ENCODE data around the gene CACNA2D2. TPM values are rescaled to one million over a fixed set of nuclear protein-coding genes. Genes with fewer than 3 reads are reported as not detected.

CACNA2D2 gene
- total RNA-seq, 1 experiment from 2014 or later = not detected

DNA sequence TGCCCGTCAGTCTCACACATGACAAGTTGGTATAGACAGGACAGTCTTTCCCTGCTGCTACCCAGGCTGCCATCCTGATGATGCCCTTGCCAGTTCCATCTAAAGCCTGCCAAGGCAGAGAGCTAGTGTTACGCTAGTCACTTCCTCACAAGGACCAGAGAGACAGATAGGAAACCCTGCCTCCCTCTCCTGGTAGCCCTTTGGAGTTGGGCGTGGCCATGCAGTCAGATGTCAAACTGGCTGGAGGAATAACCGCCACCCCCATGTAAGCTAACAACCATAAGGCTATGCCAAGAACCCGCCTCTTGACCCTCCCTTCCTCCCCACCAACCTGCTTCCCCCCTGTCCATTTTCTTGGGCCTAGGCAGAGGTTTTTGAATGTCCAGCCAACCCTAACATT, 146.9 kb downstream of the CACNA2D2 start:
- DNase-seq (ENCODE audit: low read depth in 1 of 2, low spot score in 2 of 2) = no peak

DNA sequence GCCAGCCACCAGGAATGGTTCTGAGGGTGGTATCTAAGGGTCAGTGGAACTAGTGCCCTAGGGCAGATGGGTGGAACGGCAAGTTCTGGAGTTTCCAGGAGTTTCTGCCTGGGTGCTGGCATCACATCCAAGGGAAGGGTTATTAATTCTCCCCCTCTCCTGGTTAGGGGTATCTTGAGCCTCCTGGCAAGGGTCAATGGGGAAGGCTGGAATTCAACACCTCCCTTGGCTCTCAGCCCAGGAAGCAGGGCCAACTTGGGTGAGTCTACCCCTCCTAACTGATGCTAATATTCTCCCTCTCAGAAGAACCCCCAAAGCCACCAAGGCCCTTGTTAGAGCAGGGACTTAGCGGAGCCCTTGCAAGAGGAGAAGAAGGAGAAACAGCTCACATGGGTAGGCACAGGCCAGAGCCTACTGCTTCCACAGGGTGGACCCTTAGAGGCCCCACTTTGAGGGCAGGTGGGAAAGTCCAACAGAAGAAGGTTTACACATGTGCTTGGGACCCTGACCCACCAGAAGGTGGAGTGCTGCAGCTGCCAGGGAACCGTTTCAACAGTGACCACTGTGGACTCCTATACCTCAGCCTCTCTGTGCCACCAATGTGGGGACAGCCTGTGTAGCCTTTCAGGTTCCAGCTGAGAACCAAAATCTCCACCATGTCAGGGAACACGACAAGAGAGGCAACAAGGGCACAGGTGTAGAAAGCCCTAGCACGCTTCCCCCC, 147.4 kb downstream of the CACNA2D2 start:
- Histone ChIP-seq H3K9me3 (replicated peaks) (no peaks in the 10 kb centered on the region), H3K4me3 (no peak overlapping the region), H3K27me3 (replicated peaks) (no peaks in the 10 kb centered on the region), H3K27ac (no peak overlapping the region), H3K36me3 (peaks cover 76% of the 10 kb centered on the region), H3K4me1 (replicated peaks) (peaks cover 40% of the 10 kb centered on the region)
- DNase-seq (ENCODE audit: low read depth in 1 of 2, low spot score in 2 of 2) = no peak

More for the DNA sequence above, 146.9 kb downstream of the CACNA2D2 start:
- Histone ChIP-seq H3K27me3 (replicated peaks) (no peaks in the 10 kb centered on the region), H3K36me3 (peaks cover 72% of the 10 kb centered on the region), H3K27ac (no peak overlapping the region), H3K4me1 (replicated peaks) (peaks cover 35% of the 10 kb centered on the region), H3K9me3 (replicated peaks) (no peaks in the 10 kb centered on the region), H3K4me3 (no peak overlapping the region)

DNA sequence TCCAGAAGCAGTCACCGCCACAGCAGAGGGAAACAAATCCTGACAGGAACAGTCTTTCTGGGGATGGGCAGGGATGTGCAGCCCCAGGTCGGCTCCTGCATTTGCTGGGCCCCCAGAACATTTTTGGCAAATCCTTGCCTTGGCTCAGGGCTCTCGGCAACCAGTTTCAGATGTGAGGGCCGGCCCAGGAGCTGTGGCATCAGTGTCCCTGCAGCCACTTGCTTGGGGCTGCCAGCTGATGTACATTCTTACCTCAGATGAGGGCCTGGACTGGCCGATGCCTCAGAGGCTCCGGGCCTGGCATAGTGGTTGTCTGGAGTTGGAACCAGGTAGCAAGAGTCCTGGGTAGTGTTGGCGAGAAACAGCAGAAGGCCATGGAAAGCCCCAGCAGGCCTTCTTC, 148.6 kb downstream of the CACNA2D2 start:
- H3K4me1 ChIP-seq (replicated peaks) = peaks cover 48% of the 10 kb centered on the region
- H3K27me3 ChIP-seq (replicated peaks) = no peaks in the 10 kb centered on the region
- no peak for DNase-seq (ENCODE audit: low read depth in 1 of 2, low spot score in 2 of 2)
- H3K27ac ChIP-seq = no peak overlapping the region
- no peaks in the 10 kb centered on the region for H3K9me3 ChIP-seq (replicated peaks)
- peaks cover 76% of the 10 kb centered on the region for H3K36me3 ChIP-seq
- H3K4me3 ChIP-seq = no peak overlapping the region

DNA sequence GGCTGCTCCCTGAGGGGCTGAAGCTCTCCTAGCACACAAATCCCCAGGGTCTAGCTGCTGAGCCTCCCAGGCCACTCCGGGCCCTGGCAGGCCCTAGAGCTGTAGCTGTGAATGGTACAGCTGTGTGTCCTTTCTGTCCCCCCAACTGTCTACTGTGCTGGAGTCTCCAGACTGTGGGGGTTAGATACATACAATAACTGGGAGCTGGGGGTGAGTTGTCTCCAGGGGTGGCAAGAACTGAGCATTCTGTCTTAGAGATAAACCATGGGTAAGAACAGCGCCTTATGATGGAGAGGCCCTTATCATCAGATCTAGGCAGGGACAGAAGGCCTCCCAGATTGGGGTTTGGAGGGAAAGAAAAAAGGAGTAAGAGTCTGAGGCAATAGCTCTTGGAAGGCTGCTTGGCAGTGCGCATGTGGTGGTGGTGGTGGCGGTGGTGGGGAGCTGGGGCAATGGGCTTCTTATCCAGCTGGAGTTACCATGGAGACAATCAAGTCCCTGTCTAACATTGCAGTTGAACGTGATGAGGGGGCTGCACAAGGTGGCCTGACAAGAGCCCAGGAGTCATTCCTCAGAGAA, 149.2 kb downstream of the CACNA2D2 start:
- H3K9me3 ChIP-seq (replicated peaks) = no peaks in the 10 kb centered on the region
- no peak overlapping the region for H3K27ac ChIP-seq
- peaks cover 48% of the 10 kb centered on the region for H3K4me1 ChIP-seq (replicated peaks)
- H3K36me3 ChIP-seq = peaks cover 76% of the 10 kb centered on the region
- no peak overlapping the region for H3K4me3 ChIP-seq
- DNase-seq (ENCODE audit: low read depth in 1 of 2, low spot score in 2 of 2) = no peak
- no peaks in the 10 kb centered on the region for H3K27me3 ChIP-seq (replicated peaks)

DNA sequence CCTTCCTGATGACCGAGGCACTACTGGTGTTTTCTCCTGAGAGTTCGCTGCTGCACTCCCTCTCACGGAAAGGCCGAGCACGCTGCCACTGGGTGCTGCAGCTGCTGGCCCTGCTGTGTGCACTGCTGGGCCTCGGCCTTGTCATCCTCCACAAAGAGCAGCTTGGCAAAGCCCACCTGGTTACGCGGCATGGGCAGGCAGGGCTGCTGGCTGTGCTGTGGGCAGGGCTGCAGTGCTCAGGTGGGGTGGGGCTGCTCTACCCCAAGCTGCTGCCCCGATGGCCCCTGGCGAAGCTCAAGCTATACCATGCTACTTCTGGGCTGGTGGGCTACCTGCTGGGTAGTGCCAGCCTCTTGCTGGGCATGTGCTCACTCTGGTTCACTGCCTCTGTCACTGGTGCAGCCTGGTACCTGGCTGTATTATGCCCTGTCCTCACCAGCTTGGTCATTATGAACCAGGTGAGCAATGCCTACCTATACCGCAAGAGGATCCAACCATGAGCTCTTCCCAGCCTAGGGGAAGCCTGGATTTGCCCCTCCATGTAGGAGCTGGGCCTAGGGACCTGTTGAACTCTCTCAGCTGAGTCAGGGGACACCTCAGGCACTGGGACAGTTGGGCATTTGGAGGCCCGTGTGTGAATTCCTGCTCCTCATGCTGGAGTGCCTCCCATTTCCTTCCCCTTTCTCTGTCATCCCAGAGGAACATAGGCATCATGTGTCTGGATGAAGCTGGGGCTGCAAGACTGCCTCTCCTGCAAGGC, 150.0 kb downstream of the CACNA2D2 start:
- no peak for DNase-seq (ENCODE audit: low read depth in 1 of 2, low spot score in 2 of 2)
- H3K9me3 ChIP-seq (replicated peaks) = no peaks in the 10 kb centered on the region
- H3K4me3 ChIP-seq = no peak overlapping the region
- no peak overlapping the region for H3K27ac ChIP-seq
- no peaks in the 10 kb centered on the region for H3K27me3 ChIP-seq (replicated peaks)
- H3K4me1 ChIP-seq (replicated peaks) = peaks cover 44% of the 10 kb centered on the region
- H3K36me3 ChIP-seq = peaks cover 68% of the 10 kb centered on the region

DNA sequence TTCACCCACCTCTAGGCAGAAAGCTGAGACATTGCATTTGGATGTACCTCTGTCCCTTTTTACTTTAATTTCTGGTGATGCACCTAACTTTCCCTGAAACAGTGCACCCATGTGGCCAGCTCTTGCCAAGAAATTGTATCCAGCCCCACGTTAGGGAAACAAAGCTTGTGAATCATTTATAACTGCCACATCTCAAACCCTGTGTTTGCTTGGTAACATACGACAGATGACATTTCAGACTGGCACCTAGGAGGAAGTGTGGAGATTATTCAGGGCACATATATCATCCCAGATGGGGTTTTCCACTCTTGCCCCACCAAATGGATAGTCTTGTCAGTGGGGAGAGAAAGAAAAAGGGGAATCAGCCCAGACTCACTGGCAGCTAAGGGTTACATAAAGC, 150.7 kb downstream of the CACNA2D2 start:
- H3K36me3 ChIP-seq = peaks cover 65% of the 10 kb centered on the region
- no peaks in the 10 kb centered on the region for H3K27me3 ChIP-seq (replicated peaks)
- H3K4me3 ChIP-seq = no peak overlapping the region
- peaks cover 37% of the 10 kb centered on the region for H3K4me1 ChIP-seq (replicated peaks)
- H3K27ac ChIP-seq = no peak overlapping the region
- DNase-seq (ENCODE audit: low read depth in 1 of 2, low spot score in 2 of 2) = no peak
- no peaks in the 10 kb centered on the region for H3K9me3 ChIP-seq (replicated peaks)

DNA sequence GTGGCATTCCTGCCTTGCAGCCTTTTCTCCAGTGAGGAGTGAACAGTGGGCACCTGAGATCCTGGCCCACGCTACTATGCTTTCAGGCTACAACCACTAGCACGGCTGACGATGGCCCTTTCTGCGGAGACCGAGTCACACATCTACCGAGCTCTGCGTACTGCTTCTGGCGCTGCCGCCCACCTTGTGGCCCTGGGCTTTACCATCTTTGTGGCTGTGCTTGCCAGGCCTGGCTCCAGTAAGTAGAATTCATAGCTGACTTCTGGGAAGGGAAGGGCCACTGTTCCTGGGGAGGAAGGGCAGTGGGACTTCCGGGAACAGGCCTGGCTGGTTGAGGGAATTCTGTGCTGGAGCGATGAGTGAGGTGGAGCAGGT, 152.1 kb downstream of the CACNA2D2 start:
- DNase-seq (ENCODE audit: low read depth in 1 of 2, low spot score in 2 of 2) = no peak
- Histone ChIP-seq H3K27ac (no peak overlapping the region), H3K4me3 (peak overlapping the region; percentile 75), H3K4me1 (replicated peaks) (peaks cover 23% of the 10 kb centered on the region), H3K27me3 (replicated peaks) (no peaks in the 10 kb centered on the region), H3K36me3 (peaks cover 53% of the 10 kb centered on the region), H3K9me3 (replicated peaks) (no peaks in the 10 kb centered on the region)

DNA sequence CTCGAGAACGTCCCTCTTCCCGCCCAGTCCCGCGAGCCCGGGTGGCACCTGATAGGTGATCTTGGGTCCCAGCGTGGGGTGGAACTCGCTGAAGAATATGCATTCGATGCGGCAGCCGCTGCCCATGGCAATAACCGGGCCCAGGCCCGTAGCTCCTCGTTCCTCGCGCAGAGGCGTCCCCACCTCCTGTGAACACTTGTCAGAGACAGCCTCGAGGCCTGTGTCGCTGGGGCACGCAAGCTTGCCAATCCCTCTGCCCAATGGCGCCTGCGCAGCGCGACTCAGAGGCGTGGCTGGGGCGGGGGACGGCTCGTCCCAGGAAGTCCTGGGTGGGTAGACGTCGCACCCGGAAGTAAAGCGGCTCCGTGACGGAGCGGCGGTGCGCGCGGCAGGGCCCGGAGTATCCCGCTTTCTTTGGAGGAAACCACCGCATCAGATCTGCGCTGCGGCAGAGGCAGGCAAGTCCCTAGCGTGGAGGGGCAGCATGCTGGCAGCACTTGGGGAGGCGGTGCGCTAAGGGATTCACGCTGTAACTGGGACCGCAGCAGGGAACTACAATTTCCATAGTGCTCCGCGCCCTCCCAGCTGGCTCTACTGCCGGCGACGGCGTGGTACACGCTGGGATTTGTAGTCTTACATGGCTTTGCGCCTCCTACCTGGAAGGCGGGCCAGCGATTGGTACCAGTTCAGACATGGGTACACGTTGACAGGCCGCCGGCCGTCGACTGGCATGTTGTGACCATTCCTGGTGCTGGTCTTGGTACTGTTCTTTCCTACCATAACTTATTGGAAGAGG, 152.7 kb downstream of the CACNA2D2 start, which contains the start of the genes CYB561D2 and NPRL2:
Gene CYB561D2, plus strand, starts transcription at position 336 of the 796 bp plus-strand sequence. CDS start 572 bp downstream, outside the sequence.
Gene NPRL2, minus strand, starts transcription at position 249 of the 796 bp plus-strand sequence. Its CDS starts 123 bp downstream, at position 126.
- Histone ChIP-seq H3K9me3 (replicated peaks) (no peaks in the 10 kb centered on the region), H3K4me3 (peak within 1 kb of the TSS; percentile 75), H3K4me1 (replicated peaks) (peaks cover 21% of the 10 kb centered on the region), H3K27ac (peak within 1 kb of the TSS; percentile 53), H3K36me3 (peaks cover 47% of the 10 kb centered on the region), H3K27me3 (replicated peaks) (no peaks in the 10 kb centered on the region)
- DNase-seq (ENCODE audit: low read depth in 1 of 2, low spot score in 2 of 2) = peak; percentile 93 to 96

DNA sequence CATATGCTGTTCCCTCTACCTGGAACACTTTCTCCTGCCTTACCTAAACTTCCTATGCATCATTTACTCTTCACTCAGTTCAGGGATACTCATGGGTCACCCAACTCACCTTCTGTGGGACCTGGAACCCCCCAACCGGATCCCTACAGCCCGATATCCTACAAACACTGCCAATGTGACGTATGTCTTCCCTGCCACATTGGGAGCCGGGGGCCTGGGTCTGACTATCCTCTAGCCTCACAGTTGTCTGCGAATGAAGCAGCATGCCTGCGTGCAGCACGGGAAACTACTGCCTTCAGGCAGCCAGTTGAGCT, 153.3 kb downstream of the CACNA2D2 start:
- H3K27ac ChIP-seq = no peak overlapping the region
- H3K4me3 ChIP-seq = peak overlapping the region; percentile 75
- H3K27me3 ChIP-seq (replicated peaks) = no peaks in the 10 kb centered on the region
- DNase-seq (ENCODE audit: low read depth in 1 of 2, low spot score in 2 of 2) = no peak
- no peaks in the 10 kb centered on the region for H3K9me3 ChIP-seq (replicated peaks)
- H3K36me3 ChIP-seq = peaks cover 42% of the 10 kb centered on the region
- H3K4me1 ChIP-seq (replicated peaks) = peaks cover 27% of the 10 kb centered on the region

DNA sequence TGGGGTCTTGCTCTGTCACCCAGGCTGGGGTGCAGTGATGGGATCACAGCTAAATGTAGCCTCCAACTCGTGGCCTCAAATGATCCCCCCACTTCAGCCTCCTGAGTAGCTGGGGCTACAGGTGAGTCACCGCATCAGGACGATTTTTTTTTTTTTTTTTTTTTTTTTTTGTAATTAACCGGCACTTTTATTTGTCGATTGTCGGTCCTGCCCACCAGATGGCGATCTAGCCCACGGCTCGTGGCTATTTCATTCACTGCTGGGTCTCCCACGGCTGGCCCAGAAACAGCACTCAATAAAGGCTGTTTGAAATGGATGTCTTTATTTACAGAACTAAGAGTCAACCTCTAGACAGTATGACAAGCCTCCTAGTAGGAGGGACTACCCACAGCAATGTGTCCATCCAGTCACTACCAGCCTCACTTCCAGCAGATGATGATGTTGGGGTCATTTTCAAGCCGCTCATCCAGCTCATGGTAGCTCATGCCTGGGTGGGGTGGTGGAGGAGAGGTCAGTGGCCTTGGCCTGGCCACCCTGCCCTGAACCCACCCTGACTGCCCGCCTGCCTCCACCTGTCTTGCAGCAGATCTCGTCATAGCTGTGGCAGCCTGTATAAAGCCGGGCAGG, 156.1 kb downstream of the CACNA2D2 start:
- H3K36me3 ChIP-seq = peaks cover 17% of the 10 kb centered on the region
- no peak overlapping the region for H3K27ac ChIP-seq
- H3K9me3 ChIP-seq (replicated peaks) = no peaks in the 10 kb centered on the region
- peak; percentile 60 to 67 for DNase-seq (ENCODE audit: low read depth in 1 of 2, low spot score in 2 of 2)
- no peak overlapping the region for H3K4me3 ChIP-seq
- peaks cover 27% of the 10 kb centered on the region for H3K4me1 ChIP-seq (replicated peaks)
- H3K27me3 ChIP-seq (replicated peaks) = no peaks in the 10 kb centered on the region

DNA sequence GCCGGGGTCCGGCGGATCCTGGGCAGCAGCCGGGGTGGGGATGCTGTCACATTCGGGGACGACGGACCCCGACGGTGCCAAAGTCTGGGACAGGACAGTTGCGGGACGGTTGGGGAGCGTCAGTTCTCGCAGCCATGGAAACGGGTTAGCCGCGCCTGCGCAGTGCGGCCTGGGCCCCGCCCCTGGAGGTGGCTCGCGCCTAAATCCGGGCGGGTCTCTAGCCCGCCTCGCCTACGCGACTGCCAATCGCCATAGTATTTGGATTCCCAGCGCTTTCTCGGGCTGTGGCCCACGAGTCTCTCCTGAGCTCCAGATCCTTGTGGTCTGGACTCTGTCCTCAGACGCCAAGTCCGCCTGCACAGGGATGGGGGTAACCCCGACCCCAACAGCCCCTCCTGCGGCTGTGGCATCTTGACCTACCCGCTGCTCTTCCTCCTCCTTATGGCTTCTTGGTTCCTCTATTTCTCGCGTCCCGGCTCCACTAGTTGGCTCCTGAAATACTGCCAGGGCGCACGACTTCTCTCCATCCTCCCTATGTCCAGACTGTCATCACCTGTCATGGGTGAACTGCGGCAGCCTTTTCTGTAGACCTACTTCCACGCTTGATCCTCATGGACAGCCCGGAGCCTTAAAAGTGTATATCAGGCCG, 157.7 kb downstream of the CACNA2D2 start, which contains the start of gene ZMYND10:
Gene ZMYND10, minus strand, starts transcription at position 147 of the 649 bp plus-strand sequence. CDS start 153 bp downstream, outside the sequence.
- DNase-seq (ENCODE audit: low read depth in 1 of 2, low spot score in 2 of 2) = peak; percentile 34 to 68

DNA sequence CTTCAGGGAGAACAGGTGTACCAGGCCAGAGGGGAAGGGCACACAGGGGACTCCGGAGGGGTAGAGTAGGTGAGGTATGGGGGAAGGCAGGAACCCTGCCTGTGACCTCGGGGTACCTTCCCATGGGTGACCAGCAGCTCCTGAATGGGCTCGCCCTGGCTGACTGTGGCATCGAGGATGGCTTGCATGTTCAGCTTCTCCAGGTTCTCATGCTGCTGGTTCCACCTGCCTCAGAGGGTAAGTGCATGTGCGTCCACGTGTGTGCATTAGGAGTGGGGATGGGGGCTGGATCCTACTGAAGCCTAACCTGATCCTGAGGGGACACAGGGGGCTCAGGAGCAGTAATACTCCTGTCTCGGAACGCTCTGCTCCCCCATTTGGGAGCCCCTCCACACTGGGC, 158.4 kb downstream of the CACNA2D2 start:
- Histone ChIP-seq H3K27me3 (replicated peaks) (no peaks in the 10 kb centered on the region), H3K9me3 (replicated peaks) (no peaks in the 10 kb centered on the region), H3K4me1 (replicated peaks) (peaks cover 13% of the 10 kb centered on the region), H3K36me3 (0 out of 2 replicates have a peak, but pooled peaks cover 6% of the 10 kb centered on the region), H3K27ac (no peak overlapping the region), H3K4me3 (no peak overlapping the region)
- no peak for DNase-seq (ENCODE audit: low read depth in 1 of 2, low spot score in 2 of 2)

More for the DNA sequence above, 157.7 kb downstream of the CACNA2D2 start, which contains the start of gene ZMYND10:
- H3K36me3 ChIP-seq = peaks cover 6% of the 10 kb centered on the region; the same call in 1 of the 2 replicates
- H3K9me3 ChIP-seq (replicated peaks) = no peaks in the 10 kb centered on the region
- peak within 1 kb of the TSS; percentile 26 for H3K4me3 ChIP-seq
- H3K4me1 ChIP-seq (replicated peaks) = peaks cover 18% of the 10 kb centered on the region
- H3K27me3 ChIP-seq (replicated peaks) = no peaks in the 10 kb centered on the region
- H3K27ac ChIP-seq = no peak within 1 kb of the TSS

Data from SJSA1 (cell line).